GM21786 (cell line): ENCODE results near the gene GDI1.
"Not testable (repeated sequence)": the region's sequence is repeated elsewhere in the genome, so short reads cannot be mapped to it uniquely, and the experiment has no call there.

Source experiments
- ATAC-seq: cut with Tn5 transposase; IDR thresholded peaks from one replicate; pipeline ENCODE4 v1.9.1; 2021; ENCODE audit not compliant: unreplicated experiment

The GDI1 gene

DNA sequence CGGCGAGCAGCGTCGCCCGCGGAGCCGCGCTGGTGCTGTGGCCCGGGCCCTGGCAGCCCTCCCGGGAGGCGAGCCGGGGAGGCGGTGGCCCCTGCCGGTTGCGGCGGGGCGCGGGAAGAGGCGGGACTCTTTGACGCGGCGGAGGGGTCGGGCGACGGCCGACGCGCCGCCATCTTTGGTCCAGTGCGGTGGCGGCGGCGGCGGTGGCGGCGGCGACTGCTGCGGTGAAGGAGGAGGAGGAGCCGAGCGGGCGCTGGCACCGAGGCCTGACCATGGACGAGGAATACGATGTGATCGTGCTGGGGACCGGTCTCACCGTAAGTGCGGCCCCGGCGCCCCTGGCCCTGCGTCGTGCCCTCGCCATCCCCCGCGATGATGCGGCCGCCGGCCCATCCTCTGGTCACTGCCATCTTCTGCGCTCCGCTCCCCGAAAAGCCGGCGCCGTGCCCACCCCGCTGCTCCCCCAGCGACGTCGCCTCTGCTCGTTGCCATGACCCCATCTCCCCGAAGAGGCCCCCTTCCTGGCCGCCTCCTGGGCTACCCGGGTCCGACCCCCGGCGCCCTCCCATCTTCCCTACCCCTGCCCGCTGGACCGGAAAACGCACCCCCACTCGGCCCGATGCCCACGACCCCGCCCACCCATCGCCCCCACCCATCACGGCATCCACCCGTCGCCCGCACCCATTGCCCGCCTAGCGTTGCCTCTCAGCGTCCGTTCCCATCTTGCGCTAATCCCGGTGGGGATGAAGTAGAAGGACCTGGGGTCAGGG, at the start of gene GDI1:
TSS of gene GDI1 (plus strand) at position 172 of the 770 bp plus-strand sequence. CDS start at position 273, 101 bp downstream.
- peak; percentile 36 for ATAC-seq

DNA sequence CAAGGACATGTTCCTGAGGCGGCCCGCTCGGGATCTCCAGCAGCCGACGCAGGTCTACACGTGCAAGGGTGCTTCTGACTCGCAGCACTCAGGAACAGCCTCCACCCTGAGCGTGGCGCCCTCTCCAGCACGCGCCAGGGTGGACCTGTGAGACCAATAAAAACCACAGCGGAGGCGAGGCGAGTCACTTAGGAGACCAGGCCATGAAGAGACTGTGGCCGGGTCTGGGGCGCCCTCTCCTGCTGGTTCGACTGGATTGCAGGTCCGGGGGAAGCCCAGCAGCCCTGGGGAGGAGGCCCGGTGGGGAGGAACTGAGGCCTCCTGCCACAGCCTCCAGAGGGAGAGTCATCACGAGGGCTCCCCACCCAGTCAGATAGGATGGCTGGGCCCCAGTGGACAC, 48.9 kb upstream of the GDI1 start:
- ATAC-seq, result peak; percentile 28

DNA sequence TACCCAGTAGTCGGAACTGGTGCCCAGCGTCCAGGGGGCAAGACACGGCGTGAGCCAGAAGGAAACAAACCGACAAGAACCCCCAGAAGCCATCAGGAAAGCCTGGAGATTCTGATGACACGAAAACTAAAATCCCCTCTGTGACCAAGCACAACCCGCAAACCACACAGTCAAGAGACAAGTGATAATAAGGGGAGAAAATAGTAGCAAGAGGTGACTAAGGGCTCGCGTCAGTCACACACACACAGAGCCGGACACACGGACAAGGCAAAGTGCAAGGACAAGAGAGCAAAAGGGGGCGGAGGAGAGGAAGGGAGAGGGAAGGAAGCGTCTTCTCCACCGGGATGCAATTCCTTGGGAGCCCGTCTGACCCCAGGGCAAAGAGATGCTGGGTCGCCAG, 48.3 kb upstream of the GDI1 start:
- not testable (repeated sequence) for ATAC-seq

DNA sequence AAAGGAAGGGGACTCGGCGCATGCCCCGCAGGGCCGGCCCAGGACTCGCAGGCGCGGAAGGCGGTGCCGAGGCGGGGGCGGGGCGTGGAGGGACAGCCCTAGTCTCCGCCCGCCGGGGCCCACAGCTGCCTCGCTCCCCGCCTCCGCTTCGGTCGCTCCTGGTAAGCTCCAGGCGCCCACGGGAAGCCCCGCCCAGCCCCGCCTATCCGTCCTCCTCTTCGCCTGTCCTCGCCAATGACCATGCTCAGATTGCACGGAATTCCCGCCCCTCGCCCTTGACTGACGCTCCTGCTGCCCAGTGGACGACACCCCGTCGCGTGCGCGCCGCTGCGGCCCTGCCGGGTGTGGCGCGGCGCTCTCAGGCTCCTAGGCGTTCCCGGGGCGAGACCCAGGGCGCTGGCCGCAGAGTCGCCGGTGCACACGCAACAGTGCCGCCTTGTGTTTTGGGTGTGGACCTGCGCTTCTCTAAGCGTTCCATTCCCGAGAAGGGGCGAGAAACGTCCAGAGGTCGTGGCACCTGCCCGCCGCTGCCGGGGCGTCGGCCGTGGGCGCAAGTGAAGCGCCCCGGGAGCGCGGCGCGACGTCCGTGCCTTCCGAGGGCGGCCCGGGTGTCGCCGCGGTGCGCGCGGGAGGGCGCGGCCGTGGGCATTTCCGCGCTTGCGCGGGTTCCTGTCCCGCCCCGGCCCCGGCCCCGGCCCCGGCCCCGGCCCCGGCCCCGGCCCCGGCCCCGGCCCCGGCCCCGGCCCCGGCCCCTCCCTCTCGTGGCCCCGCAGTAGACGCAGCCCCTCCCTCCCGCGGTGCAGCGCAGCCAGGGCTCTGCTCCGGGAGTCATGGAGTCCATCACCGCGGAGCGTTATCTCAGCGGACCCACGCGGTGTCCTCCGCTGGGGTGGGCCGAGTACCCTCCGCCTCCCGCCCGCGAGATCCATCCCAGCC, 46.9 kb upstream of the GDI1 start:
- ATAC-seq, result peak; percentile 74

DNA sequence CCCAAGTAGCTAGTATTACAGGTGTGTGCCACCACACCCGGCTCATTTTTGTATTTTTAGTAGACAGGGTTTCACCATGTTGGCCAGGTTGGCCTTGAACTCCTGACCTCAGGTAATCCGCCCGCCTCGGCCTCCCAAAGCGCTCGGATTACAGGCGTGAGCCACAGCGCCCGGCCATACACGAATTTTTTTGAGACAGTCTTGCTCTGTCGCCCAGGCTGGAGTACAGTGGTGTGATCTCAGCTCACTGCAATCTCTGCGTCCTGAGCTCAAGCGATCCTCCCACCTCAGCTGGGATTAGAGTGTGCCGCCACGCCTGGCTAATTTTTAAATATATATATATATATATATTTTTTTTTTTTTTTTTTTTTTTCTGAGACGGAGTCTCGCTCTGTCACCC, 40.6 kb upstream of the GDI1 start:
- ATAC-seq, result not testable (repeated sequence)

DNA sequence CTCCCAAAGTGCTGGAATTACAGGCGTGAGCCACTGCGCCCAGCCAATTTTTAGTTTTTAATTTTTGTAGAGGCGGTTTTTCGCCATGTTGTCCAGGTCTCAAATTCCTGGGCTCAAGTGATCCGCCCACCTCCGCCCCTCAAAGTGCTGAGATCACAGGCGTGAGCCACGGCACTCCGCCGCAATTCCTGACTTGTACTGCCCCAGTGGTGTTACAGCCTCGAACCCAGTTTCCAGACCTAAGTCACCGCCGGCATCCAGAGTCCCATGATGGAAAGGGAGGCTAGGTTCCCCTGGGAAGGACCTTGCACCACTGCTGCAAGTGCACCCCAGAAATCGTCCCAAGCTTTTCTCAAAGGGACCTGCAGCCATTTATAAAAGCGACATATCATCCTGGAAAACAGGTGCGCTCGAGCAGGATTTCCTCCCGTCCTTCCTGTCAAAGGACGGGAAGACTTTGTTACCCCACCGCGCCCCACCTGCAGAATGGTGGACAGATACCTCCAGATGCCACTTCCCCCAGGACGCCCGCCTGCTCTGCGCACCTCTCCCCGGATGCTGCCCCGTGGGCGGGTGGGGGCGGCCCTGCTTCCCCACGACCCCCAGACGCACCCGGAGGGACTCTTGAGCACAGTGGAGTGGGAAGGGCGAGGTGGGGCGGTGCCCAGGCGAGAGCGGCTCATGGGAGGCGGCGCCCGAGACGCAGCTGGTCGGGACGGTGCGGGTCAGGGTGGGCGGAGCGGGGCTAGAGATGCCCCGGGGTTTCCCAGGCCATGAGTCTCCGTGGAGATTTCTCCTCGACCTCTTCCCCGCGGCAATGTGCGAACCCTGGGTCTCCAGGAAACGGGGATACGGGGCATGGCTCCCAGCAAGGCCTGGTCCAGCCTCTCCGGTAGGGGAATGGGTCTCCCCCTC, 39.7 kb upstream of the GDI1 start:
- ATAC-seq, result peak; percentile 49

DNA sequence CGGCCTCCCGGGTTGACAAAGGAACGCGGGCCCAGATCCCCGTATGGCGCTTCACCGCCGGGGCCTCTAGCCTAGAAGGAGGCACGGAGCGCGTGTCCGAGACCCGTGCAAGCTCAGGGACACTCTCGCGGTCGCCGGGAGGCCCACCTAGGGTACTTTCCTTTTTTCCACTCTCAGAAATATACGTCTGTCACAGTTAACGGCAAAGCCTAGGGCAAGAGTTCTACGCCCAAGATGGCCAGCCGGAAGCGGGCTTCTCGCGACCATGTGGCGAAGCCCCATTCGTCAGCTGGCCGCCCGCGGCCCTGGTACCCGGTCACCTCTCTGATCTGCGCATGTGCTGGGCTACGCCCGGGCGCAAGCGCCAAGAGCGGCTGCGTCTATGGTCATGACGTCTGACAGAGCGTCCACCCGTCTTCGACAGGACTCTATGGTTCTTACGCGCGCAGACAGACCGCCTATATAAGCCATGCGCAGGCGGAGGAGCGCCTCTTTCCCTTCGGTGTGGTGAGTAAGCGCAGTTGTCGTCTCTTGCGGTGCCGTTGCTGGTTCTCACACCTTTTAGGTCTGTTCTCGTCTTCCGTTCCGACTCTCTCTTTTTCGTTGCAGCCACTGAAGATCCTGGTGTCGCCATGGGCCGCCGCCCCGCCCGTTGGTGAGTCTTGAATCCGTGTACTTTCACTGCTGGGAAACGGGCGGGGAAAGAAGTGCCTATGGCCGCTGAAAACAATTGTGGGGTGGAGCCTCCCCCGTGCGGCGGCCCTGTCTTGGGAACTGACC, 38.9 kb upstream of the GDI1 start, which contains the start of gene RPL10:
TSS of gene RPL10 (plus strand) at position 490 of the 780 bp plus-strand sequence. CDS start at position 633, 143 bp downstream.
- peak; percentile 68 for ATAC-seq

DNA sequence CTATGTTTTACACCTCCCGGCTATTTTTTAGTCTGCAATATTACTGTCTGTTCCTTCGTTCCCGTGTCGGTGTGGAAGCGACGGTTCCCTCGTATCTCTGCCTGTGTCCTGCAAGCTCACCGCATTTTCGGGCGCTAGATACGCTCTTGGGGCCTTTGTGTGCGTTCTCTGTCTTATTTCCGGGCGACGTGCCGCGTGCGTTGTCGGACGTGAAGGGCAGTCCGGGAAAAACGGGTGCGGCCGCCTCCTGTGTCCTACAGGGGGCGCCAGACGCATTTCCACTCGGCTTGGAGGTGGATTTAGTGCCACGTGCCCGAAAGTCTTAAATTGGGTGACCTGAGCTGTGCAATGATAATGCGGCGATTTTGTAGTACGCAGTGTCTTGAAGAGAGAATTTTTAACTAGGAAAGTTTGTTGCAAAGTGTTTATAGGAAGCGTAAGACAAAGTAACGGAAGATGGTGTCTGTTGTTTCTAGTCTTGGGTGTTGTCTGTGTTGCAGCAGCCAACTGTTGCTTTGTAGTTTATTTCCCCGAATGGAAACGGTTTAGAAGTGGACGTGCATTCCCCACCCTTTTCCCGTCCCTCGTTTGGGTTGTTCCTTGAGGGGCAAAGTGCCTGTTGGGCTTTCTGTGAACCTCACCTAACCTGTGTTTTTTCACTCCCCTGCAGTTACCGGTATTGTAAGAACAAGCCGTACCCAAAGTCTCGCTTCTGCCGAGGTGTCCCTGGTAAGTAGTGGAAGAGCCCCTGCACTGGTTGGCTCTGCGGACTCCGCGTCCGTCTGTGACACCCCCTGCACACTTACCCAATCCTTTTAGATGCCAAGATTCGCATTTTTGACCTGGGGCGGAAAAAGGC, 38.1 kb upstream of the GDI1 start:
- ATAC-seq, result peak; percentile 33

DNA sequence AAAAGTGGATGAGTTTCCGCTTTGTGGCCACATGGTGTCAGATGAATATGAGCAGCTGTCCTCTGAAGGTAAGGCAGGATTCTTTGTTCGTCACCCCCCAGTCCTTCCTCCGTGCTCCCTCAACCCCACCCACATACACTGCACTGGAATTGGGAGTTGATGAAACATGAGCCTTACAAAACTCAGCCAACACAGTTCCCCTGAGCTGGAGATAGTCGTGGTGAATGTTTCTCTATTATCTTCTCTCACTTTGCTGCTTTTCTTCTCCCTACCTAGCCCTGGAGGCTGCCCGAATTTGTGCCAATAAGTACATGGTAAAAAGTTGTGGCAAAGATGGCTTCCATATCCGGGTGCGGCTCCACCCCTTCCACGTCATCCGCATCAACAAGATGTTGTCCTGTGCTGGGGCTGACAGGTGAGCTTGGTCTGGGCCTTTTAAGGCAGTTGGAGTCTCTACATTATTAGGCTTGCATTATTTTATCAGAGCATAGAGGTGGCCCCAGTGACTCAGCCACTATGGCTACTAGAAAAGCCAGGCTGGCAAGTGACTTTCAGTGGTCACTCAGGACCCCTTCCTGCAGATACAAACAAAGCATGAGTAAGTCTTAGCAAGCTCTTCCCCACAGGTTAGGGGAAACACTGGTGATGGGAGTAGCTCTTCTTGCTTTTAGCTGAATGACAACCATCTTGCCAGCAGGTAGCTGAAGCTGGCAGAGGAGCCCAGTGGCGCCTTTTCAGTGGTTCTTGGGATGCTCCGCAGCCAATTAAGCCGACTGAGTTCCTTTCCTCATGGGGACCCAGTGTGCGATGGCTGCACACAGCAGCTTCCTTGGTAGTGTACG, 37.2 kb upstream of the GDI1 start:
- no peak for ATAC-seq

DNA sequence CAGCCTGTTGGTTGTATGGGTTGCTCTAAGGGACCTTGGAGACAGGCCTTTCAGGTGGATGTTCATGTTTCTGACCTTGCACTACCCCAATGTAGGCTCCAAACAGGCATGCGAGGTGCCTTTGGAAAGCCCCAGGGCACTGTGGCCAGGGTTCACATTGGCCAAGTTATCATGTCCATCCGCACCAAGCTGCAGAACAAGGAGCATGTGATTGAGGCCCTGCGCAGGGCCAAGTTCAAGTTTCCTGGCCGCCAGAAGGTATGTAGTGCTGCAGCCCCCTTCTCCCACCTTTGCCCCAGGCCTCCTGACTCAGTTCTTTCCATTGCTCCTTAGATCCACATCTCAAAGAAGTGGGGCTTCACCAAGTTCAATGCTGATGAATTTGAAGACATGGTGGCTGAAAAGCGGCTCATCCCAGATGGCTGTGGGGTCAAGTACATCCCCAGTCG, 36.6 kb upstream of the GDI1 start:
- ATAC-seq, result not testable (repeated sequence)

DNA sequence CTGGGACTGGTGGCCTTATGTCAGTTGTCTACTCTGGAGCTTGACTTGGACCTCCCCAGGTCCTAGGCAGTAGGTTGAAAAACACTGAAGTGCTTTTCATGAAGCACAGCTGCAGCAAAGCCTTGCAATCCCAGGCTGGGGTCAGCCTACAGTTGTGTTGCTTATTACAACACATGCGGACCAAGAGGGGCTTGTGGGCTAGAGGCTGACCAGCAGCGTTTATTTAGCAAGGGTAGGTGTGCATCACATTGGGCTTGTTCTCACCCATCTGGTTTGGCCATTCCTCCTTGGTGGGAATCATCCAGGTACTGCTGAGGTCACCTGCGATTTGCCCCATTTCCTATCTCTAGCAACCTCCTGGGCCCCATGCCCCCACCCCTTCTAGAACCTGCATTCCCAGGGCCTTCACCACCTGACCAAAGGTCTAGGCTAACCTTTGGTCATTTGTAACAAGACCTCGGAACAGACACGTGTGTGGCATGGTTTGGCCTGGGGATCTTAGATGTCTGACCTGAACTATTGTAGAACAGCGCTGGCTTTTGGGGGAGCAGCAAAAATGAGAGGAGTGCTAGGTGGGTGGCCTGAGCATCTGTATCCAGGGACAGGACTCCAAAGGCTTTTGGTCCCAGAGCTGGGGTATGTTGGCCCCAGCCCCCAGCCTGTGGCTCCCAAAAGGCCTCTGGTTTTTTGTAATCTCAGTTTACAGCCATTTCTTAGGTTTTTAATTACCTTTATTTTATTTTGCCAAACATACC, 35.7 kb upstream of the GDI1 start:
- no peak for ATAC-seq

DNA sequence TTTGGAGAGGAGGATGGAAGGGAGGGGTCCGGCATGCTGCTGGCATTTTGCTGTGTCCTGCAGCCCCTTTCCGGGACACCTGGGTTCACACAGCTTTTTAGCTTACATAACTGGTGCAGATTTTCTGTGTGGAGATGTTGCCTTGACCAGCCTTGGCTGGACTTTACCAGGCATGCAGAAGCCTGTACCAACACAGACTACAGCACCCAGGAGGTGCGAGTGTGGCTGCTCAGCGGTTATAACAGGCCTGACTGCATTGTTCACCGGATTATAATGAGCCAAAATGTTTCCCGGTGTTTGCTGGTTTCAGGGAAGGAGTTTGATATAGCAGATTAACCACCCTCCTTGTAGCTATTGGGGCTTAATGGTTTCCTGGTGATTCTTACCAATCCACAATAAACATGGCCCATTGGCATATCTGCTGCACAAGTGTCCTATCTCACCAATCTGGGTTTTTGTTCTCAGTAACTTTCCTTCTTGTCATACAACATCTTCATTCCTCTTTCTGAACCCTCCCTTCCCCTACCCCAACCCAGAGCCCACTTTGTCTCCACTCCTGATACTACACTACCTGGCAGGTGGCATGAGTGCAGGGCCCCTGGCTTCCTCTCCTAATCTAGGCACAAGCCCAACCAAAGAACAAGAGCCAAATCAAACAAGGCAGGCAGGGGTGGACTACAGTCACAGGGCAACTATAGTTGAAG, 34.9 kb upstream of the GDI1 start:
- ATAC-seq, result no peak

DNA sequence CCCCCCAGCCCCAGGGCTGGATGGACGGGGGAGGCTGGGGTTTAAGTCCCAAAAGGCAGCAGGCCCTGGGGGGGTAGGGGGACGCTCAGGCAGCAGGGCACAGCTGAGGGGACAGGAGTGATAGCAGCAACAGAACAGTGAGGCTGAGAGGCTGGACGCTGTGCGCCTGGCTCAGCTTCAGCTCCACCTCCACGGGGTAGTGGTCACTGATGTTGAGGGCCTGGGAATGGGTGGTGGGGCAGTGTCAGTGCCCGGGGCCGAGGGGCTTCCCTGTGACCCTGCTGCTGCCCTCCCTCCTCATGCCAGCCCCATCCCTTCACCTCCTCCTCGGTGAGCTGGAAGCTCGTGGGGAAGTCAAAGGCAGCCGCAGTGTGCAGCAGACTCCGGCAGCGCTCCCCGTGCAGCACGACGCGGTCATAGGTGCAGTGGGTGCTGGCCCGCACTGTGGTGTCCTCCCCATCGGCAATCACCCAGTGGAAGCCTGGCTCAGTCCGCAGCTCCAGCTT, 34.3 kb upstream of the GDI1 start:
- no peak for ATAC-seq

DNA sequence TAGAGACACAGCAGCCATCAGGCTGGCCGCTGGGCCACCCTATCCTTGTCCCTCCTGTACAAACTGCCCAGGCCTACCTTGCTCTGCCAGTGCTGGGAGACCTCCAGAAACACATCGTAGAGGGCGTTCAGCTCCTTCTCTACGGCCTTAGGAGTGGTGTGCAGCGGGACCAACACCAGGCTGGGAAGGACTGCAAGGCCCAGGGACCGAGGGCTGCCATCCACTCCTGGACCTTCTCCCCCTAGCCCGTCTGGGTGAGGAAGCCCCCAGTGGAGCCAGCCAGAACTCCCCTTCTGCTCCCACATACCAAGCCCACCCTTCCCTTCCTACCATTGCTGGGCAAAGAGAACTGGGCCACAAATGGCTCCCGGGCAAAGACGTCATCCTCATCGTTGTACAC, 33.8 kb upstream of the GDI1 start:
- ATAC-seq, result no peak

DNA sequence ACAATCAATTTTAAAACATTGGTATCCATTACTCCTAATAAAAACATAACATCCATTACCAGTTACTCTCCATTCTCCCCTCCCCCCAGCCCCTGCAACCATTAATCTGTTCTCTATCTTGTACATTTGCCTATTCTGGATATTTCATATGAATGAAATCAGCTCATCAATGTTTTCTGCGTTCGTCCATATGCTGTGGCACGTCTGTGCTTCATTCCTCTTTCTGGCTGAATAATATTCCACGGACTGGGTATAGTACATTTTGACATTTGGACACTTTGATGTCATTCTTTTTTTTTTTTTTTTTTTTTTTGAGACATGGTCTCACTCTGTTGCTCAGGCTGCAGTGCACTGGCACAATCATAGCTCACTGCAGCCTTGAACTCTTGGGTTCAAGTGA, 33.1 kb upstream of the GDI1 start:
- no peak for ATAC-seq

DNA sequence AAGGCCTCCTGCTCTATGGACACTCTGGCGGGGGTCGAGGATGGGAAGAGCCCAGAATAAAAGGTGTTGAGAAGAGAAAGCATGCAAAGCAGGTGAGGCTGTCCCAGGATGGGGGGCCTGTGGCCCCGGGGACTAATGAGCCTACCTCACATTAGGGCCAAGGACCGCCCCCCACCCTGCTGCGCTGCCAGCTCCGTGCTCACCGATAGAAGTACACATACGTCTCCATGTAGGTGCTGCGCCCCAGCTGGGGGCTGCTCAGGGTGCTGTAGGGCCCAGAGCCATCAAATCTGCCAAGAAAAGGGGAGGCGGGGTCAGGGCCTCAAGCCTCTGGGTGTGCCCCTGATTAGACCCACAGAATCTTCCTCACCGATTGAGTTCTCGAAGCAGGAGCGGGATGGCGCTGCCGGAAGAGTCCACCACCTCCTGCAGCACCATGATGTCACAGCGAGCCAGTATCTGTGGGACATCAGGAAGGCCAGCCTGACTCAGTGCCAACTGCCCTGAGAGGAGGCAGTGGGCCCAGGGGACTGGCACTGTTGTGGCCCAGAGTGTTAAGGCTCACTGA, 32.2 kb upstream of the GDI1 start:
- no peak for ATAC-seq
